Fibroblast of lung (primary cell): Measurements from ENCODE around the gene MRPS10.

Experiments
- CTCF ChIP-seq, 2 donors: IDR thresholded peaks in 1 of 2; conservative IDR thresholded peaks in 1 of 2; 1 replicate in 1 of 2; 2 replicates in 1 of 2; pipeline ENCODE4 v1.5.1; 2011 to 2012; ENCODE audit warnings: low read length in 2 of 2, control low read depth in 1 of 2, inconsistent platforms in 1 of 2, low read depth in 1 of 2, mild to moderate bottlenecking in 1 of 2
- EZH2 ChIP-seq: IDR thresholded peaks from 2 replicates; pipeline ENCODE4 v1.5.1; 2012; ENCODE audit warnings: low read length, control low read depth, mild to moderate bottlenecking; ENCODE audit errors: missing control alignments

GRCh38 chr6:42182101-42182500 is 35.6 kb downstream of the MRPS10 start:
- TF ChIP-seq CTCF (conservative IDR thresholded peaks at IDR 0.05 in 1 of 2, IDR thresholded peaks at IDR 0.05 in 1 of 2; ENCODE audit: low read depth in 1 of 2, low read length in 2 of 2) (no peak), EZH2 (no peak)
